Liver (tissue), 9 donors: ENCODE results near the gene IFI16. TPM values are rescaled to one million over a fixed set of nuclear protein-coding genes. Genes with fewer than 3 reads are reported as not detected.

Experiments used
- DNase-seq: peaks from one replicate; pipeline ENCODE4 v3.0.0-alpha.2; 2017; ENCODE audit warnings: low spot score
- H3K27ac ChIP-seq, 2 donors: one replicate each; pipeline ENCODE4 v1.7.0; 2013; ENCODE audit warnings: inconsistent platforms in 2 of 2, low read length in 2 of 2, control low read depth in 1 of 2, low read depth in 1 of 2, mild to moderate bottlenecking in 1 of 2
- H3K27me3 ChIP-seq, 4 donors: one replicate each; pipeline versions ENCODE4 v1.6.1 to v1.7.0; 2013; ENCODE audit warnings: low read length in 3 of 4, inconsistent platforms in 1 of 4, mild to moderate bottlenecking in 1 of 4, moderate library complexity in 1 of 4; ENCODE audit not compliant: control insufficient read depth in 4 of 4, insufficient read depth in 4 of 4
- H3K36me3 ChIP-seq, 4 donors: one replicate each; pipeline versions ENCODE4 v1.6.1 to v1.7.0; 2013; ENCODE audit warnings: low read length in 3 of 4, mild to moderate bottlenecking in 3 of 4, low read depth in 1 of 4, moderate library complexity in 1 of 4; ENCODE audit not compliant: control insufficient read depth in 4 of 4, insufficient read depth in 3 of 4
- H3K4me1 ChIP-seq, 4 donors: one replicate each; pipeline versions ENCODE4 v1.6.1 to v1.7.0; 2013; ENCODE audit warnings: low read length in 3 of 4, mild to moderate bottlenecking in 3 of 4, moderate library complexity in 1 of 4; ENCODE audit not compliant: control insufficient read depth in 4 of 4, insufficient read depth in 4 of 4
- H3K4me3 ChIP-seq, 3 donors: one replicate each; pipeline versions ENCODE4 v1.6.1 to v1.7.0; 2013; ENCODE audit warnings: low read length in 3 of 3, control low read depth in 1 of 3, low read depth in 1 of 3, mild to moderate bottlenecking in 1 of 3
- H3K9ac ChIP-seq, 2 donors: one replicate each; pipeline ENCODE4 v1.7.0; 2013; ENCODE audit warnings: low read length in 2 of 2, mild to moderate bottlenecking in 2 of 2, moderate library complexity in 2 of 2, control low read depth in 1 of 2, low read depth in 1 of 2
- H3K9me3 ChIP-seq, 4 donors: one replicate each; pipeline versions ENCODE4 v1.6.1 to v1.7.0; 2013; ENCODE audit warnings: low read length in 3 of 4; ENCODE audit not compliant: control insufficient read depth in 4 of 4
- EGR1 ChIP-seq, 2 donors: IDR thresholded peaks; 2 replicates each; pipeline ENCODE4 v1.6.1; 2016 to 2018; ENCODE audit warnings: antibody characterized with exemption in 2 of 2, low read depth in 2 of 2
- FOXA1 ChIP-seq: IDR thresholded peaks from 2 replicates; pipeline ENCODE4 v1.6.1; 2016; ENCODE audit warnings: antibody characterized with exemption
- HNF4G ChIP-seq: IDR thresholded peaks from 2 replicates; pipeline ENCODE4 v1.6.1; 2016; ENCODE audit warnings: antibody characterized with exemption
- JUND ChIP-seq, 2 donors: IDR thresholded peaks; 2 replicates each; pipeline ENCODE4 v1.6.1; 2016; ENCODE audit warnings: antibody characterized with exemption in 2 of 2
- NR2F2 ChIP-seq: IDR thresholded peaks from 2 replicates; pipeline ENCODE4 v1.6.1; 2016; ENCODE audit warnings: antibody characterized with exemption
- RAD21 ChIP-seq, 2 donors: IDR thresholded peaks; 2 replicates each; pipeline ENCODE4 v1.6.1; 2016; ENCODE audit warnings: antibody characterized with exemption in 2 of 2, mild to moderate bottlenecking in 2 of 2
- SP1 ChIP-seq: IDR thresholded peaks from 2 replicates; pipeline ENCODE4 v1.6.1; 2018; ENCODE audit warnings: antibody characterized with exemption, mild to moderate bottlenecking
- TAF1 ChIP-seq: conservative IDR thresholded peaks from 2 replicates; pipeline ENCODE4 v1.6.1; 2016; ENCODE audit warnings: antibody characterized with exemption, mild to moderate bottlenecking
- WGBS: extraction: QIAGEN DNeasy Blood & Tissue Kit; methylation state at CpG from one replicate; pipeline ENCODE4 v1.1.7; 2013; 5-methylcytosine and 5-hydroxymethylcytosine counted together
- polyA plus RNA-seq, 2 donors: library from polyadenylated mRNA; stranded (reverse) in 1 of 2; unstranded in 1 of 2; fragments of 200-250 nt in 1 of 2; fragments of >200 nt in 1 of 2; fragmentation: Nextera tagmentation in 1 of 2; extraction: Ambion mirVana in 1 of 2; gene quantifications; one replicate each; pipeline versions ENCODE4 v1.2.1 to v1.2.3, GENCODE V29; 2013 to 2015
- total RNA-seq, 2 donors: library from RNA; depleted of rRNA; stranded (reverse); fragments of >200 nt; gene quantifications; one replicate each; pipeline ENCODE4 v1.2.3, GENCODE V29; 2014
- TF ChIP-seq, protein P1 (sequence below): IDR thresholded peaks from 2 replicates; pipeline ENCODE4 v1.6.1; 2016; ENCODE audit warnings: antibody characterized with exemption
- TF ChIP-seq, protein P2 (sequence below): IDR thresholded peaks from 2 replicates; pipeline ENCODE4 v1.6.1; 2016; ENCODE audit warnings: antibody characterized with exemption
- TF ChIP-seq, protein P3 (sequence below): IDR thresholded peaks from 2 replicates; pipeline ENCODE4 v1.6.1; 2016; ENCODE audit warnings: antibody characterized with exemption
- TF ChIP-seq, protein P4 (sequence below): fragments of 150-350 bp; IDR thresholded peaks from 2 replicates; pipeline ENCODE4 v1.5.1; 2017; ENCODE audit warnings: improper control_type of control experiment, low read depth, low read length; ENCODE audit not compliant: missing input control
- donor health status: healthy.
- donor health status: healthy.
- donor health status: healthy.
- donor health status: healthy.
- donor health status: healthy.

Gene IFI16
- total and polyA plus RNA-seq, 4 donors: 7.9 to 10.3 (median 9.0) TPM

DNA sequence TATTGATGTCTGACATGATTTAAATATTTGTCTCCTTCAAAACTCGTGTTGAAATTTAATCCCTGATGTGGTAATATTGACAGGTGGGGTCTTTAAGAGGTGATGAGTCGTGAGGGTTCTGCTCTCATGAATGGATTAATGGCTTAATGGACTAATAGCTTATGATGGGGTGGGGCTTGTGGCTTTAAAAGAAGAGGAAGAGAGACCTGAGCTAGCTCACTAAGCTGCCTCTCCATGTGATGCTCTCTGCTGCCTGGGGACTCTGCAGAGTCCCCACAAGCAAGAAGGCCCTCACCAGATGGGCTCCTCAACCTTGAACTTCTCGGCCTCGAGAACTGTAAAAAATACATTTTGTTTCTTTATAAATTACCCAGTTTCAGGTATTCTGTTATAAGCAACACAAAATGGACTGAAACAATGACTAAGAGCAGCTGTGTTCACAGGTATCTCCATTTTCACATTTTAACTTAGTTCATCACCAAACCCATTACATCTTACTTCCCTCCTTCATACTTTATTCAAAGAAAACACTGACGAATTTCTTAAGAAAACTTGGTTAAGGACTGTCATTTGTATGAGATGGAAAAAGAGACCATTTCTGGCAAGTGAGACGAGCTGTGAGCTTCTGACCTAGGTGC, 79.0 kb downstream of the IFI16 start (continued):
- TF ChIP-seq RAD21 (IDR thresholded peaks at IDR 0.05) (no peak), FOXA1 (no peak), HNF4G (no peak), JUND (IDR thresholded peaks at IDR 0.05) (no peak), EGR1 (IDR thresholded peaks at IDR 0.05; ENCODE audit: low read depth in 2 of 2) (no peak), TAF1 (no peak)
- TF ChIP-seq, protein P1, sequence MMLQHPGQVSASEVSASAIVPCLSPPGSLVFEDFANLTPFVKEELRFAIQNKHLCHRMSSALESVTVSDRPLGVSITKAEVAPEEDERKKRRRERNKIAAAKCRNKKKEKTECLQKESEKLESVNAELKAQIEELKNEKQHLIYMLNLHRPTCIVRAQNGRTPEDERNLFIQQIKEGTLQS: no peak
- TF ChIP-seq, protein P2, sequence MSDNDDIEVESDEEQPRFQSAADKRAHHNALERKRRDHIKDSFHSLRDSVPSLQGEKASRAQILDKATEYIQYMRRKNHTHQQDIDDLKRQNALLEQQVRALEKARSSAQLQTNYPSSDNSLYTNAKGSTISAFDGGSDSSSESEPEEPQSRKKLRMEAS: no peak

DNA sequence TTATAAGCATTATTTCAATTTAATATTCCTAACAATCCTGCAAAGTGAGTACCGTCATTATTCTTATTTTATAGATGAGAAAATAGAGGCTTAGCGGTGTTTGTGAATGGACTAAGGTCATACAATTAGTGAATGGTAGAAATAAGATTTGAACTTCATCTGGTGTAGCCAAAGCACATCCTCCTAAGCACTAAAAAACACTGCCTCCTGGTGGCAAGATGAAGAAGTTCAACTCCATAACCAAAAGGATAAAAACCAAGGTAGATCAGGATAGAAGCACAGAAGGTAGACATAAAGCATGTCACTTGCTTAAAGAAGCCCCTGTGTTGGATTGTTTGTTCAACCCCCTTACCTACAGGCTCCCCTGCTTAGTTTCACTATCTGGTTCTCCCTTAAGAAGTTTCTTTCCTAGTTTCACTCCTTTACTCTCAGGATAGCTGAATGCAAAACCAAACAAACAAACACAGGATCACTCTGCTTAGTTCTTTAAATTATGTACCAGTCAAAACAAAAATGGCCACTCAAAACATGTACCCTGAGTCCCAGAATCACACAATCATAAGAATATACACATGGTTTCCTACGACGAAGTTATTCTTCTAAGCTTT, 79.6 kb downstream of the IFI16 start:
- no peak overlapping the region for H3K4me3 ChIP-seq
- H3K27ac ChIP-seq: no peak overlapping the region
- no peak overlapping the region for H3K9ac ChIP-seq
- 78% methylated on average over 4 of the region's 4 CpGs for WGBS
- TF ChIP-seq, protein P3, sequence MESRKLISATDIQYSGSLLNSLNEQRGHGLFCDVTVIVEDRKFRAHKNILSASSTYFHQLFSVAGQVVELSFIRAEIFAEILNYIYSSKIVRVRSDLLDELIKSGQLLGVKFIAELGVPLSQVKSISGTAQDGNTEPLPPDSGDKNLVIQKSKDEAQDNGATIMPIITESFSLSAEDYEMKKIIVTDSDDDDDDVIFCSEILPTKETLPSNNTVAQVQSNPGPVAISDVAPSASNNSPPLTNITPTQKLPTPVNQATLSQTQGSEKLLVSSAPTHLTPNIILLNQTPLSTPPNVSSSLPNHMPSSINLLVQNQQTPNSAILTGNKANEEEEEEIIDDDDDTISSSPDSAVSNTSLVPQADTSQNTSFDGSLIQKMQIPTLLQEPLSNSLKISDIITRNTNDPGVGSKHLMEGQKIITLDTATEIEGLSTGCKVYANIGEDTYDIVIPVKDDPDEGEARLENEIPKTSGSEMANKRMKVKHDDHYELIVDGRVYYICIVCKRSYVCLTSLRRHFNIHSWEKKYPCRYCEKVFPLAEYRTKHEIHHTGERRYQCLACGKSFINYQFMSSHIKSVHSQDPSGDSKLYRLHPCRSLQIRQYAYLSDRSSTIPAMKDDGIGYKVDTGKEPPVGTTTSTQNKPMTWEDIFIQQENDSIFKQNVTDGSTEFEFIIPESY: no peak
- peak; percentile 14 to 41 for TF ChIP-seq RAD21 (IDR thresholded peaks at IDR 0.05)
- TF ChIP-seq, protein P4, sequence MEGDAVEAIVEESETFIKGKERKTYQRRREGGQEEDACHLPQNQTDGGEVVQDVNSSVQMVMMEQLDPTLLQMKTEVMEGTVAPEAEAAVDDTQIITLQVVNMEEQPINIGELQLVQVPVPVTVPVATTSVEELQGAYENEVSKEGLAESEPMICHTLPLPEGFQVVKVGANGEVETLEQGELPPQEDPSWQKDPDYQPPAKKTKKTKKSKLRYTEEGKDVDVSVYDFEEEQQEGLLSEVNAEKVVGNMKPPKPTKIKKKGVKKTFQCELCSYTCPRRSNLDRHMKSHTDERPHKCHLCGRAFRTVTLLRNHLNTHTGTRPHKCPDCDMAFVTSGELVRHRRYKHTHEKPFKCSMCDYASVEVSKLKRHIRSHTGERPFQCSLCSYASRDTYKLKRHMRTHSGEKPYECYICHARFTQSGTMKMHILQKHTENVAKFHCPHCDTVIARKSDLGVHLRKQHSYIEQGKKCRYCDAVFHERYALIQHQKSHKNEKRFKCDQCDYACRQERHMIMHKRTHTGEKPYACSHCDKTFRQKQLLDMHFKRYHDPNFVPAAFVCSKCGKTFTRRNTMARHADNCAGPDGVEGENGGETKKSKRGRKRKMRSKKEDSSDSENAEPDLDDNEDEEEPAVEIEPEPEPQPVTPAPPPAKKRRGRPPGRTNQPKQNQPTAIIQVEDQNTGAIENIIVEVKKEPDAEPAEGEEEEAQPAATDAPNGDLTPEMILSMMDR: peak; percentile 41
- TF ChIP-seq, protein P2: no peak
- H3K9me3 ChIP-seq: no peaks in the 10 kb centered on the region
- H3K36me3 ChIP-seq: no peaks in the 10 kb centered on the region
- no peak for DNase-seq
- no peaks in the 10 kb centered on the region for H3K27me3 ChIP-seq
- H3K4me1 ChIP-seq: no peaks in the 10 kb centered on the region

DNA sequence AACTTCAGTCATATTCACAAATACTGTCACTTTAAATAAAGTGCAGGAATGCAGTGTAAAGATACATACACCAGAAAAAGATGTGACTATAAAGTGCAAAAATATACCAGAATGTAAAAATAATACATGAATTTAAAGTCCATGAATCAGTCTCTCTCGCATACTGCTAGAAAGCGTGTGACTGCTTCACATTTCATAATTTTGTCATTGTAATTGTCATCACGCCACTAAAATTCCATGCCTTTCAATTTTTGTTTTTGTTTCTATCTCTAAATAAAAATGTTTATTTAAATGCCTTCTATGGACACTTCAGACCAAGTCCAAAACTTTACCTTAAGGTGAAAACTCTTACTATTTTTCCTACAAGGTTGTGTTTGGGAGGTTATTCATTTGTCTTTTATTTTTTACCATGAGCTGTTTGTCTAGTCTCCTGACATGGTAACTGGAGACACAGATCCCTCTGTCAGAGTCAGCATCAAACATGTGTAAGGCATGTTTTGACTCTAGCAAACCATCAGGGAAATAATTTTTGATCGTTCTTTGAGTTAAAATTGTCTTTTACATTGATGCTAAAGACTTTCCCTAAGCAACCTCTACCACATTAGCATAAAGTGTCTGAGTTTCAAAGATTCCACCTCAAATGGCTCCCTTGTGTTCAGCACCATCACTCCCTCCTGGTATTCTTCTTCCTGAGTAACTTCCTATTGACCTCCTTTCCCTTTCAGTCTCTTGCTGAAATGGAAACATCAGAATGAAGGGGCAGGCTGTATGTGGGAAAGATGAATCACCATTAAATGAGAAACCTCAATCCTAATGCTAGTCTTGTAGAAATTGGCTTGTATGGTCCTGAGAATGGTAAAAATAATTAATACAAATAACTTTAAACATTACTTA, 80.8 kb downstream of the IFI16 start:
- no peak overlapping the region for H3K27ac ChIP-seq
- TF ChIP-seq, protein P1: no peak
- no peak for TF ChIP-seq RAD21 (IDR thresholded peaks at IDR 0.05)
- TF ChIP-seq, protein P4: no peak
- TF ChIP-seq SP1: no peak
- no peak for TF ChIP-seq NR2F2
- no peaks in the 10 kb centered on the region for H3K4me1 ChIP-seq
- no peaks in the 10 kb centered on the region for H3K27me3 ChIP-seq
- DNase-seq: no peak
- no peaks in the 10 kb centered on the region for H3K36me3 ChIP-seq
- 83% methylated on average over 4 of the region's 4 CpGs for WGBS
- no peak overlapping the region for H3K9ac ChIP-seq
- H3K9me3 ChIP-seq: no peaks in the 10 kb centered on the region
- no peak overlapping the region for H3K4me3 ChIP-seq
